Posterior cingulate gyrus (tissue), 11 donors: Measurements from ENCODE around the gene SPTLC3.
A peak's percentile ranks its signal among the peaks of the same experiment; 100 is the strongest.

Experiments
- DNase-seq, 10 donors: peaks; one replicate each; pipeline versions ENCODE4 v3.0.0 to v3.0.0-alpha.2; 2020 to 2021; ENCODE audit warnings: mixed read lengths in 3 of 10
- intact Hi-C: fragments of 100-400 bp; cut with DNase I; formaldehyde crosslinking; loops from one replicate; pipeline ENCODE4 v1.15.1; 2023

SPTLC3 gene

GRCh38 chr20:12984069-12984765 lies 24.6 kb upstream of the SPTLC3 start:
- intact Hi-C loops = no loop called here
- DNase-seq = no peak

DNA sequence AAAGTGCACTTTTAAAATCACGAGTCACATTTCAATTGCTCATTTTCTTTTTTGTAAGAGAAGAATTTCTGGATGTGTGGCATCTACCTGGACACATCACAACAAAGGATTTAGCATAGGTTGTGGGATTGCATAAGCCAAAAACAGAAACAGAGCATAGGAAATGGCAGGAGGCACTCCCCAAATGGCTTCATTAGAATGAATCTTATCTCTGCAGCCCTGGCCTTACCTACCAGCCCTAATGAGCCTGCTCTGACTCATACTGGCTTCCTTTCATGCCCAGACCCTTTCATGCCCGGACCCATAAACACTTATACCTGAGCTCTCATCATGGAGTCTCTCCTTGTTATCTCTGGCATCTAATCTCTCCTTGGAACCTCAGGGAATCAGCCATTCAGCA lies 23.9 kb upstream of the SPTLC3 start:
- intact Hi-C loops = no loop called here
- DNase-seq = no peak

DNA sequence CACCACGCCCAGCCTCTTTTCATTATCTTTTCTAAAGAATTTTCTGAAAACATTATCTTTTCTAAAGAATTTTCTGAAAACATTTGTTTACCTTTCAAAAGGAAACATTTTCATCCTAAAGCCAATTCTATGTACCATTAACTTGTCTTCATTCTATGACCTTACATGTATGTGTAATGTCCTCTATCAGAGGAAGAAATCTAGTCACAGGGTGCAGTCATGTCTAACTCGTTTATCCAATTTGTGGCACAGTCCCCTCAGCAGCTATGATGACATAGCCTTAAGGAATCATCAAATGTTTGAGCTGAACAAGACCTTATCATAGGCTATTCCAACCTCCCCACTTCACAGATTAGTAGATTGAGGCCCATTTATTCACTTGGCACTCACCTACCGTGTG lies 21.5 kb upstream of the SPTLC3 start:
- intact Hi-C loops = no loop called here
- no peak for DNase-seq

GRCh38 chr20:12989586-12990115 lies 19.1 kb upstream of the SPTLC3 start:
- intact Hi-C loops = no loop called here
- DNase-seq = no peak

DNA sequence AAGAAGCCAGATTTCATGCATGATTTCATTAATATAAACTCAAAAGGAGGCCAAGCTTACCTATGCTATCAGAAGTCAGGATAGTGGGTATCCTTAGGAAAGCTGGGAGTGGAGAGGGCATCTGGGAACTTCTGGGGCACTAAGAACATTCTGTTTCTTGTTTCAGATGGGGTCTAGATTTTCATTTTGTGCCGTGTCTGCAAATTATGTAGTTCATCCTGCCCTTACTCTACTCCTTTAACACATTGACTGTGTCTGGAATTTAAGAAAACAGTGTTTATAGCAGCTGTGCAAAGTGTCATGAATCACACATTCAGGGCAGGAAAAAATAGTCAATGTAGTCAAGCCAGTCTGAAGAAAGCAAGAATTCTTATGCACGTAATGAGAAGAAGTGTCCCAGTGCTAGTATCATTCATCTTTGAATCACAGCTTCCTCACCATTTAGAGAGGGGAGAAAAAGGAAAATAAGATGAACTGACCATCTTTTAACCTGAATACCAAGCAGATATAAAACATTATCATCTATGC lies 11.6 kb upstream of the SPTLC3 start:
- intact Hi-C loops = no loop called here
- no peak for DNase-seq

DNA sequence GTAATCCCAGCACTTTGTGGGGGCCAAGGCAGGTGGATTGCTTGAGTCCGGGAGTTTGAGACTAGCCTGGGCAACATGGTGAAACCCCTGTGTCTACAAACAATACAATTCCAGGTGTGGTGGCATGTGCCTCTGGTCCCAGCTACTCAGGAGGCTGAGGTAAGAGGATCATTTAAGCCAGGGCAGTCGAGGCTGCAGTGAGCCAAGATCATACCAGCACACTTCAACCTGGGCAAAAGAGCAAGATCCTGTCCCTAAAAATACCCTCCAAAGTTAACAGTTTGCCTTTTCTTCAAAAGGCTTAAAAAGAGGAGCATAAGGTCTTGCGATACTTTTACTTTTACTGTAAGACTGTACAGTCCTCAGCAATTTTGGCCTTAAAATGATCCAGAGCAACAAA lies 10.7 kb upstream of the SPTLC3 start:
- intact Hi-C loops = no loop called here
- no peak for DNase-seq

- DNase-seq = no peak
- intact Hi-C loops = no loop called here
Measured at GRCh38 chr20:12999201-12999600, 9.6 kb upstream of the SPTLC3 start.

DNA sequence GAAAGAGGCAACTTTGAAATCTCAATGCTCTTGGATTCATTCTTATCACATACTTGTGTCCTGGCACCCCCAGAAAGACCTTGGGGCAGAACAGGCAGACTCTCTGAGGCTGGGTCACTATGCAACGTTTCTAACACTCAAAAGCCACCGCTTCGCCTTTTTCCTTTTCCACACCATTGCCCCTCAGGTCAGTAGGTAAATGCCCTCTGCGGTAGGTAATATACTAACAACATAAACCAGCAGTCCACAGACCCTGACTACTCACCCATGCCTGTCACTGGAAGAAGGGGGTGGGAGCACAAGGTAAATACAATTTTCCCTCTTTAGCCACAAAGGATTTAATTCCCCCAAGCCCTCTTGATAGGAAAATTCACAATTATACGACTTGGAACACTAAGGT lies 6.5 kb upstream of the SPTLC3 start:
- intact Hi-C loops = no loop called here

GRCh38 chr20:13006825-13007224 lies 1.9 kb upstream of the SPTLC3 start:
- DNase-seq = no peak
- intact Hi-C loops = no loop called here

More for the DNA sequence above, 6.5 kb upstream of the SPTLC3 start:
- DNase-seq = no peak

- intact Hi-C loops = no loop called here
- no peak for DNase-seq
Measured at GRCh38 chr20:13007596-13007995, 1.2 kb upstream of the SPTLC3 start.

DNA sequence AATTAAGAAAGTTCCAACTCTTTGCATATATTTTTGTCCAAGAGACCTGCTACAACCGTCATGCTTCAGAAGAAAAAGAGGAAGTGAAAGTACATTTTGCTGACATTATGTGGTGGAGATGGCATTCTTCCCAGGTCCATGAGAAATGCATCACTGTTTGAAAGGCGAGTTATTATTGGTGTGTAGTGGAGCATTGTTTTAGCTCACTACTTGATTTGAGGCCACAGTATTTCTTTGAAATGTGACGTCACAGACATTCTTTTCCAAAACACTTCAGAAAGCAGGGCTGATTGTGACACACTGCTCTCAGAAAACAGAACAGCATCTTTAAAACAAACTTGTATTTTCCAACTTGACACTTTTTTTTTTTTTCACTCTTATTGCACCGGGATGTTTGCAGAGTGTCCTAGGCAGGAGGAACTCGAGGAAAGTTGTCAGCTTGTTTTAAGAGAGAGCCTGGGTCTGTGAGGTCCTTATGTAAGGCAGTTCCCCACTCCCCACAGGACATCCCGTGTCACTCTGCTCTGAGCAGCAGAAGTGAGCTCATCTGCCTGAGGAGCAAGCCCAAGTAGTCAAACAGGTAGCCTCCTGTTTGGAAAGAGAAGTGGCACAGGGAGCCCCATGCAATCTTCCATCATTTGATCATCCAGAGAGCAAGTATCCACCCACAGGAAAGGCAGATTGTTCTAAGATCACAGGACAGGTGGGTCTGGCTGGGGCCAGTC lies 1.1 kb downstream of the SPTLC3 start:
- intact Hi-C loops = no loop called here
- DNase-seq = no peak

- intact Hi-C loops = no loop called here
- no peak for DNase-seq
Measured at GRCh38 chr20:13012886-13013285, 4.1 kb downstream of the SPTLC3 start.

DNA sequence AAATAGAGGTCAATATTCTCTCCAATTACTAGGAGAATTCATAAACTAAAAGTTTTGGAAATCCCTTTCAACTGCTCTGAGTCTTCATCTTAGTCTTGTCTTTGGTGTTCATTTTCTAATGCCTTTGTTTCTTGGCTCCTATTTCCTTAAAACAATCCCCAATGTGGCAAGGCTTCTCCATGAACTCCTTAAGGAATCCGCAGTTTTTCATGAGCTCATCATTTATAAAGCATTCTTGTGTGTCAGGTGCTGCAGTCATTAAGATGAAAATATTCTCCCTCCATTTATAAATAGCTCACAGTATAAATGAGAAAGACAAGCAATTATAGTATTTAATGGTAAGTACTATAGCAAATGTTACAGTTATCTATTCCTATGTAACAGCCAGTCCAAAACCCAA lies 4.6 kb downstream of the SPTLC3 start:
- DNase-seq = no peak
- intact Hi-C loops = no loop called here

DNA sequence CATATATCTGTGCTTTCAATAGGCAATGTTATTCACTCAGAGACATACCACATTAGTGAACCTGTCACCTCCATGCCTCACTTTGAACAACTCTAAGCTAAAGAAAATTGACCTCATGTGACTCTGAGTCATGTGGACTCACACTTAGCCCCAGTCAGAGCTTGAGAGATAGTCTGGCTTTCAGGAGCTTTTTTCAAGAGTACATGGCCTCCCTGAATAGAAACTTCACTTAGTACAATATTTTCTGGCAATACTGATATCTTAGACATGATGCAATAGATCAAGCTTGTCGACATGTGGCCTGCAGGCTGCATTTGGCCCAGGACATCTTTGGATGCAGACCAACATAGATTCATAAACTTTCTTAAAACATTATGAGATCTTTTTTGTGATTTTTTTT lies 8.5 kb downstream of the SPTLC3 start:
- DNase-seq = no peak

DNA sequence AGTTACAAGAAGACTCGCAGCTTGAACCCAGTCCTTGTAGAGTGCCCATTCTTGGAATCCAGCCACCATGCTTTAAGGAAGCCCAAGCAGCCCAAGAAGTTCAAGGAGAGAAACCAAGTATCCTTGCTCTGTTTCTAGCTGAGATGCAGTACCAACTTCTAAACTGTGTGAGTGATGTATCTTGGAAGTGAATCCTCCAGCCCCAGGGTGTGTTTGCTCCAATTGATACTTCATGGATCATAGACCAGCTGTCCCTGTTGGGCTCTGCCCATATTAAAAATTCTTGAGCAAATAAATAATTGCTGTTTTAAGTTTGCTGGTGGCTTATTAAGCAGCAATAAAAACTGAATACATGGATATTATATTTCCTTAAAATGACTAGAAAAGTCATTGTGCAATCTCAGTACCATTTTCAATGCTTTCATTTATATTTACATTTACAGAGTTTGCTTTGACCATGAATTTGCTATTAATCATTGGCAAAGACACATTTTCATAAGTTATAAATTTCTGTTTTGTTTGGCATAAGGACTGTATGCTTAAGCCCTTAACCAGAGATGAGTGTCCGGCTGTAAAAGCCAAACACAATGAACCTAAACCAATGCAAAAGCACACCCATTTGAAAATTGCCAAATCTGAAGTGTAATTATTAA lies 9.2 kb downstream of the SPTLC3 start:
- intact Hi-C loops = no loop called here
- no peak for DNase-seq

More for the DNA sequence above, 8.5 kb downstream of the SPTLC3 start:
- intact Hi-C loops = no loop called here

GRCh38 chr20:13021205-13021970 lies 12.6 kb downstream of the SPTLC3 start:
- no peak for DNase-seq
- intact Hi-C loops = no loop called here

DNA sequence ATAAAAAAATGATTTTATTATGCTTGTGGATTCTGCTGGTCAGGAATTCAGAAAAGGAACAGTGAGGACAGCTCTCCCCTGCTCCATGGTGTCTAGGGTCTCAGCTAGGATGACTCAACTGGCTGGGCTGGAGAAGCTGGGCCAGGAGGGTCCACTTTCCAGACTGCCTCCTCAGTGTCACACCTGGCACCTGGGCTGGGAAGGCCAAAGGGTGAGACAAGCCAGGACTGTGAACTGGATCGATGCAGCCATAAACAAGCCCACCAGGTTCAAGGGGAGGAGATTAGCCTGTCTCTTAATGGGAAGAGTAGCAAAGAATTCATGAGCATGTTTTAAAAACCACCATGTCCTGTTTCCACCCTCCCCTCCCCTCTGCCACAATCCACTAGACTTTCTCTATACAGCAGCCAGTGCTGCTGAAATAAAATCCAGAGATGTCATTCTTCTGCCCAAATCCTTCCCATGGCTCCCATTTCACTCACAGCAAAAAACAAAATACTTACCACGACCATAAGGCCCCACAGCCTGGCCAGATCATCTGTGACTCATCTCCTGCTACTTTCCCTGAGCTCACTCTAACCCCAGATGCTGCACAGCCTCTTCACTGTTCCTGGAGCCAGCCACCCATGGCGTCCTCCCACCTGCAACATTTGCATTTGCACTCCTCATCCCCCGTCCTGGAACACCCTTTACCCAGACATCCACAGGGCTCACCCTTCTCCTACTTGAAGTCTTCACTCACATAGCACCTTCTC lies 13.8 kb downstream of the SPTLC3 start:
- peak in 1 of 10 donors; percentile 62 for DNase-seq

DNA sequence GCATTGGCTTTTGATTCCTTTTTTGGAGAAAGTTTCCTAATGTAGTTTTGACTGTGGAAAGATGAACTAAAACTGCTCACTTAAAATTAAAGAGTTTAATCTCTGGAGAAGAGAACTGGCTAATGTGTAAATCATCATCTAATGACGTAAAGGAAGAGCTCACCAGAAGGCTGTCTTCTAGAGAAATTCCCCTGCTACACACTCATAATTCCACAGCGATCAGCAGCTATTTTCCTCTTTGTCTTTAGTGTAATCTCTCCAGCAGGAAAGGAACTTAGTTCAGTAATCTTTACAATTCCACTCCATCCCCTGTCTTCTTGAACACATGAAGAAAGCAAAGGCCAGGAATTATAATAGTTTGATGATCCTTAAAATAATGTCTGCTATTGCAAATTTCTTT lies 15.8 kb downstream of the SPTLC3 start:
- DNase-seq = no peak
- intact Hi-C loops = no loop called here

More for the DNA sequence above, 13.8 kb downstream of the SPTLC3 start:
- intact Hi-C loops = no loop called here

DNA sequence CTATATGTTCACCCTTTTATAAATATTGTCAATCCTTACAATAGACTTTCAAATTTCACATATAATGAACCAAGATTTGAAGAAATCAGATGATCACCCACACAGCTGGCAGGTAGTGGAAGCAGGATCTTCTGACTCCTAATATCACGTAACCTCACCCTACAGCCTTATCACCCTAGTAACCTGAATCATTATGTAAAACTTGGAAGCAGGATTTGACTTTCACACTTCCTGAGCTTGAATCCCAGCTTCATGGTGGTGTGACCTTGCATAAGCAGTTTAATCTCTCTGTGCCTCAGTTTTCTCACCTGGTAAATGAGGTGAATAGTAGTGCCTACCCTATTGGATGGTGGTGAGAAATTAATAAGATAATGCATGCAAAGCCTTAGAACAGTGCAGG lies 16.4 kb downstream of the SPTLC3 start:
- intact Hi-C loops = no loop called here
- DNase-seq = no peak

DNA sequence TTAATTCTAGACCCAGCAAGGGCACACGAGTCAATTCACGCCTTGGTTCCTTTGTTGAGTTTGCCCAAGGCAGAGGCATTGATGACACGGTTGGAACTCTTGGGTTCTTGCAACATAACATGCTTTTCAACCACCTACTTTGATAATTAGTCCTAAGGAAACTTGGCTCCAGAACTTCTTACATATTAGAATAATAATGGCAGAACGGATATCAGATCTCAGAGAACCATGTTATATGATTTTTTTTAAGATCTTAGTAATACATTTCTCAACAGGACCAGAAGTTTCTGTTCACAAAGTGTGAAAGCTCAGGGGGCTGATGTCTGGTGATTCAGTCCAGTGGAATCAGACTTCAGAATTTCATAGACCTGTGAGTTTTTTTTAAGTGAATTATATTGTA lies 19.2 kb downstream of the SPTLC3 start:
- DNase-seq = no peak
- intact Hi-C loops = no loop called here
